HG03103 (cell line): Measurements from ENCODE around the gene IL22RA2.
A peak's percentile ranks its signal among the peaks of the same experiment; 100 is the strongest.
"Not testable (repeated sequence)": the region's sequence is repeated elsewhere in the genome, so short reads cannot be mapped to it uniquely, and the experiment has no call there.

Experiments
- ATAC-seq: cut with Tn5 transposase; IDR thresholded peaks from one replicate; pipeline ENCODE4 v1.9.1; 2021; ENCODE audit warnings: low read depth; ENCODE audit not compliant: unreplicated experiment

Gene IL22RA2

GRCh38 chr6:137173501-137173900 is at the start of gene IL22RA2:
Gene IL22RA2 (minus strand): TSS chr6:137173644. CDS start chr6:137161749, 11,895 bp downstream.
- no peak for ATAC-seq

- ATAC-seq = no peak
Measured at GRCh38 chr6:137222381-137222780, 48.9 kb upstream of the IL22RA2 start.

- ATAC-seq = peak; percentile 3
Measured at GRCh38 chr6:137219664-137220252, 46.3 kb upstream of the IL22RA2 start.

- ATAC-seq = peak; percentile 83
Measured at GRCh38 chr6:137218917-137219663, 45.6 kb upstream of the IL22RA2 start, which contains the start of gene IFNGR1. Gene IFNGR1 (minus strand): TSS chr6:137219385. CDS start chr6:137219327, 58 bp downstream.

- ATAC-seq = no peak
Measured at GRCh38 chr6:137218473-137218916, 45.1 kb upstream of the IL22RA2 start.

- ATAC-seq = no peak
Measured at GRCh38 chr6:137217801-137218472, 44.5 kb upstream of the IL22RA2 start.

GRCh38 chr6:137216875-137217553 is 43.6 kb upstream of the IL22RA2 start:
- ATAC-seq = no peak

- ATAC-seq = no peak
Measured at GRCh38 chr6:137216106-137216505, 42.7 kb upstream of the IL22RA2 start.

- not testable (repeated sequence) for ATAC-seq
Measured at GRCh38 chr6:137215630-137216029, 42.2 kb upstream of the IL22RA2 start.

GRCh38 chr6:137214931-137215330 is 41.5 kb upstream of the IL22RA2 start:
- no peak for ATAC-seq

- no peak for ATAC-seq
Measured at GRCh38 chr6:137213813-137214212, 40.4 kb upstream of the IL22RA2 start.

GRCh38 chr6:137213331-137213740 is 39.9 kb upstream of the IL22RA2 start:
- no peak for ATAC-seq

GRCh38 chr6:137211910-137212309 is 38.5 kb upstream of the IL22RA2 start:
- no peak for ATAC-seq

- ATAC-seq = no peak
Measured at GRCh38 chr6:137210903-137211302, 37.5 kb upstream of the IL22RA2 start.

- no peak for ATAC-seq
Measured at GRCh38 chr6:137208279-137208678, 34.8 kb upstream of the IL22RA2 start.

- ATAC-seq = not testable (repeated sequence)
Measured at GRCh38 chr6:137207457-137207856, 34.0 kb upstream of the IL22RA2 start.

GRCh38 chr6:137206577-137206976 is 33.1 kb upstream of the IL22RA2 start:
- no peak for ATAC-seq

GRCh38 chr6:137203256-137203655 is 29.8 kb upstream of the IL22RA2 start:
- no peak for ATAC-seq

GRCh38 chr6:137202078-137202477 is 28.6 kb upstream of the IL22RA2 start:
- no peak for ATAC-seq

GRCh38 chr6:137201006-137201405 is 27.6 kb upstream of the IL22RA2 start:
- no peak for ATAC-seq

- no peak for ATAC-seq
Measured at GRCh38 chr6:137200288-137200687, 26.8 kb upstream of the IL22RA2 start.
